ENCODE data around the gene LMCD1.

LMCD1 gene

DNA sequence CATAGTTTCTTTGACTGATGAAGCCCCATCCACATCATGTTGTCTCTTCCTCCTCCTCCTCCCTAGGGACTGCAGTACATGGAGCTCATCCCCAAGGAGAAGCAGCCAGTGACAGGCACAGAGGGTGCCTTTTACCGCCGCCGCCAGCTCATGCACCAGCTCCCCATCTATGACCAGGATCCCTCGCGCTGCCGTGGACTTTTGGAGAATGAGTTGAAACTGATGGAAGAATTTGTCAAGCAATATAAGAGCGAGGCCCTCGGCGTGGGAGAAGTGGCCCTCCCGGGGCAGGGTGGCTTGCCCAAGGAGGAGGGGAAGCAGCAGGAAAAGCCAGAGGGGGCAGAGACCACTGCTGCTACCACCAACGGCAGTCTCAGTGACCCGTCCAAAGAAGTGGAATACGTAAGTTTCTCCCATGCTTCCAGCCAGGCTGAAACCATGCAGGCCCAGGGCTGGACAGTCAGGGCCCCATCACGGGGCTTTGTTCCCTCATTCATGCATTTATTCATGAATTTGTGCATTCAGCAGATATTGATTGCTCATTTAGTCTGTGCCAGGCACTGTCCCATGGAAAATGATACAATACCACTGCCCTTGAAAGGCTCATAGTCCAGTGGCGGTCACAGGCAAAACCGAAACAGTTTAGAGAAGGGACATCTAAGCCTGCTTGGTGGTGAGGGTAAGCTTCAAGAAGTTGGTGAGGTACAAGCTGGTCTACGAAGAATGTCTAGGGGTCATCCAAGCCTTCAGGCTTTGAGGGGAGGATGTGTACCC lies 47.1 kb downstream of the LMCD1 start:
- no peak for TF ChIP-seq CTCF (conservative IDR thresholded peaks at IDR 0.05; ENCODE audit: low read depth, low read length)

GRCh38 chr3:8549354-8549753 lies 47.7 kb downstream of the LMCD1 start:
- no peak for TF ChIP-seq CTCF (conservative IDR thresholded peaks at IDR 0.05; ENCODE audit: low read depth, low read length)
- no peak overlapping the region for H3K4me3 ChIP-seq (ENCODE audit: low read depth, low read length)
- DNase-seq (ENCODE audit: low read depth), result no peak

More for the DNA sequence above, 47.1 kb downstream of the LMCD1 start:
- DNase-seq (ENCODE audit: low read depth), result no peak
- no peak overlapping the region for H3K4me3 ChIP-seq (ENCODE audit: low read depth, low read length)

- DNase-seq (ENCODE audit: low read depth), result no peak
- no peak overlapping the region for H3K4me3 ChIP-seq (ENCODE audit: low read depth, low read length)
- no peak for TF ChIP-seq CTCF (conservative IDR thresholded peaks at IDR 0.05; ENCODE audit: low read depth, low read length)
These were observed 49.0 kb downstream of the LMCD1 start for GRCh38 chr3:8550611-8551010.

DNA sequence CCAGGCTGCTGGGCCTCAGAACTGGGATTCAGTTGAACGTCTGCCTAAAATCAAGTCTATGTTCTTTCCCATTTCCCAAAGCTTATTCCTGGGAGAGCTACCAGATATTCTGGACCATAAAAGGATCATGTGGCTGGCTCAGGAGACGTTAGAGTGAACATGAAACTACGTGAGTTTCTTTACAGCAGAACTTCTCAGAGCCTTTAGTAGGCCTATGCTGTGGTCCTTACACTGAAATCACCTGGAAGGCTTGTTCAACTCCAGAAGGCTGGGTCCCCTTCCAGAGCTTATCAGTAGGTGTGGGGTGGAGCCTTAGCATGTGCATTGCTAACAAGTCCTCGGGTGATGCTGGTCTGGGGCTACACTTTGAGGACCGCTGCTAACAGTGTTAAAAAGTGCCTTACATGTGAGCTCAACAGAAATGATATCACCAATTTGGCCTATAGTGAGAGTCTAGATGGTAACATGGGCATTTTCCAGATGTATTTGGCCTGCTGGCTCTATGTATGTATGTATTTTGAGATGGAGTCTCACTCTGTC lies 50.7 kb downstream of the LMCD1 start:
- DNase-seq (ENCODE audit: low read depth), result no peak
- TF ChIP-seq CTCF (conservative IDR thresholded peaks at IDR 0.05; ENCODE audit: low read depth, low read length), result no peak
- H3K4me3 ChIP-seq (ENCODE audit: low read depth, low read length), result no peak overlapping the region

DNA sequence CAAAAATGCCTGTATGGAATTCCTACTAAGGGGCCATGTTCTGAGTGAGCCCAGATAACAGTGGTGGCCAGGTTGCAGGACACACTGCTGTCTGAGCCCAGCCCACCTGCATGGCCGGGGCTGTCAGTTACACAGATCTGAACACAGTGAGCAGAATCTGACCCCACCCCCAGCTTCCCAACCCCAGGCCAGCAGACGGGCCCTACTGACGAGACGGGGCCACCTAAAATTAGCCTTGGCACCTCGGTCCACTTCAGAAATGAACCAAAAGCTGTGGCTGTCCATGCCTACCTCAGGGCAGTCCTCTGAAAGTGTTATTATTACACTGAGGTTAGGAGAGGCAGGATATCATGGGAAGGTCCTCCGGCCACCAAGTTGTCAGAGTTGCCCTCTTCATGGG lies 51.8 kb downstream of the LMCD1 start:
- no peak overlapping the region for H3K4me3 ChIP-seq (ENCODE audit: low read depth, low read length)
- DNase-seq (ENCODE audit: low read depth), result no peak
- no peak for TF ChIP-seq CTCF (conservative IDR thresholded peaks at IDR 0.05; ENCODE audit: low read depth, low read length)

DNA sequence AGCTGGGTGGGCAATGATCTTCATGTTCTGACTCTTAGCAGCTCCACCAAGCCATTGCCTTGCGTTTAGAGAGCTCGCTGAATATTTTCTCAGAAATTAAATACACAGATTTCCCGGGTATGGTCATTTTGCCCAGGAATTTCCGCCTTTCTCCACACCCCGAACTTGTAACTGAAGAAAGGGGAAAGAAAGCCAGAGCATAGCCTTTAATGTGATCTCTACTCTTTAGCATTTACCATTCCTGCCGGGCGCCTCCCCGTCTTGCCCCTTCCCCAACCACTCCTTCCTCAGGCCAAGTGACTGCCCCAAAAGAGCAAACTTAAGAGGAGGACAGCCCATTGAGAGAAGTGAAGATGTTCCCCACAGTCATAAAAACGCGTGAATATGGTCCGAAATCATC lies 53.1 kb downstream of the LMCD1 start:
- H3K4me3 ChIP-seq (ENCODE audit: low read depth, low read length), result no peak overlapping the region
- TF ChIP-seq CTCF (conservative IDR thresholded peaks at IDR 0.05; ENCODE audit: low read depth, low read length), result no peak
- DNase-seq (ENCODE audit: low read depth), result no peak
